Measurements from ENCODE around the gene ANKRD13A. TPM values are rescaled to one million over a fixed set of nuclear protein-coding genes. Genes with fewer than 3 reads are reported as not detected.

Gene ANKRD13A
- total and polyA plus RNA-seq, 2 of the 8 experiments (the other 6 are each of a cell fraction or from before 2014, with no cell fraction given) = 16.8 to 21.4 TPM

GRCh38 chr12:110079477-110080400 lies 80.5 kb downstream of the ANKRD13A start:
- H2BK15ac ChIP-seq (ENCODE audit: low read length) = no peak overlapping the region
- no peak overlapping the region for H2BK120ac ChIP-seq (replicated peaks; ENCODE audit: low read depth, low read length)
- H2AFZ ChIP-seq (ENCODE audit: low read length) = peak overlapping the region; percentile 98
- H4K5ac ChIP-seq (ENCODE audit: insufficient read length, low read depth, low read length) = no peak overlapping the region
- no peak overlapping the region; the same call in 1 of the 2 replicates for H4K8ac ChIP-seq (ENCODE audit: extremely low read depth, insufficient read depth, low read length)
- H4K20me1 ChIP-seq (replicated peaks in 1 of 2; ENCODE audit: control insufficient read depth in 1 of 2, insufficient read depth in 2 of 2, low read length in 2 of 2) = no peaks in the 10 kb centered on the region
- no peak for FAIRE-seq
- no peak overlapping the region for H3K27ac ChIP-seq (ENCODE audit: low read depth, low read length)
- no peak overlapping the region for H3K56ac ChIP-seq (replicated peaks; ENCODE audit: insufficient read length, low read depth, low read length)
- no peak overlapping the region for H3K4me3 ChIP-seq (ENCODE audit: extremely low read depth in 1 of 4, insufficient read depth in 2 of 4, low read depth in 3 of 4, low read length in 4 of 4)
- H3K9me3 ChIP-seq (ENCODE audit: insufficient read depth in 2 of 2, low read depth in 1 of 2, low read length in 1 of 2) = no peaks in the 10 kb centered on the region
- H3K9ac ChIP-seq (replicated peaks in 1 of 4; ENCODE audit: extremely low read depth in 1 of 4, low read depth in 3 of 4, low read length in 3 of 4) = no peak overlapping the region
- POLR2A ChIA-PET (ENCODE audit: partially characterized antibody) = interaction anchor here (0.9 kb wide), 1 partner anchor 292 kb away, joined by 3 read pairs; no protein-coding TSS in a partner anchor
- H3K4me2 ChIP-seq (ENCODE audit: insufficient read depth in 1 of 2, low read depth in 2 of 2, low read length in 2 of 2) = no peak overlapping the region
- 93% methylated on average over 24 of the region's 24 CpGs; no CpG with 5 or more reads in 1 of the 2 experiments for WGBS, 2 experiments (ENCODE audit: extremely low coverage in 1 of 2, insufficient coverage in 1 of 2, insufficient read length in 1 of 2, insufficient replicate concordance in 2 of 2, low coverage in 1 of 2, low lambda C conversion rate in 2 of 2, missing lambda C conversion rate in 1 of 2)
- no peak overlapping the region for H3K18ac ChIP-seq (ENCODE audit: extremely low read depth, low read length)
- no peak overlapping the region for H2BK20ac ChIP-seq (ENCODE audit: low read length)
- no peaks in the 10 kb centered on the region for H3K27me3 ChIP-seq (replicated peaks in 1 of 4; ENCODE audit: control insufficient read depth in 3 of 4, extremely low read depth in 1 of 4, insufficient read depth in 3 of 4, low read length in 3 of 4)
- no peaks in the 10 kb centered on the region for H3K23me2 ChIP-seq (ENCODE audit: low read depth, low read length)
- H3K36me3 ChIP-seq (ENCODE audit: control insufficient read depth in 2 of 4, insufficient read depth in 4 of 4, low read length in 3 of 4) = no peaks in the 10 kb centered on the region
- H4K91ac ChIP-seq (replicated peaks; ENCODE audit: insufficient read length, low read length) = no peak overlapping the region
- no peaks in the 10 kb centered on the region for H3K79me2 ChIP-seq (ENCODE audit: control insufficient read depth in 1 of 2, insufficient read depth in 2 of 2, low read length in 2 of 2)
- no peak overlapping the region for H3K23ac ChIP-seq (ENCODE audit: insufficient read length)
- H3K14ac ChIP-seq (ENCODE audit: insufficient read length) = no peak overlapping the region
- TF ChIP-seq, protein P1, sequence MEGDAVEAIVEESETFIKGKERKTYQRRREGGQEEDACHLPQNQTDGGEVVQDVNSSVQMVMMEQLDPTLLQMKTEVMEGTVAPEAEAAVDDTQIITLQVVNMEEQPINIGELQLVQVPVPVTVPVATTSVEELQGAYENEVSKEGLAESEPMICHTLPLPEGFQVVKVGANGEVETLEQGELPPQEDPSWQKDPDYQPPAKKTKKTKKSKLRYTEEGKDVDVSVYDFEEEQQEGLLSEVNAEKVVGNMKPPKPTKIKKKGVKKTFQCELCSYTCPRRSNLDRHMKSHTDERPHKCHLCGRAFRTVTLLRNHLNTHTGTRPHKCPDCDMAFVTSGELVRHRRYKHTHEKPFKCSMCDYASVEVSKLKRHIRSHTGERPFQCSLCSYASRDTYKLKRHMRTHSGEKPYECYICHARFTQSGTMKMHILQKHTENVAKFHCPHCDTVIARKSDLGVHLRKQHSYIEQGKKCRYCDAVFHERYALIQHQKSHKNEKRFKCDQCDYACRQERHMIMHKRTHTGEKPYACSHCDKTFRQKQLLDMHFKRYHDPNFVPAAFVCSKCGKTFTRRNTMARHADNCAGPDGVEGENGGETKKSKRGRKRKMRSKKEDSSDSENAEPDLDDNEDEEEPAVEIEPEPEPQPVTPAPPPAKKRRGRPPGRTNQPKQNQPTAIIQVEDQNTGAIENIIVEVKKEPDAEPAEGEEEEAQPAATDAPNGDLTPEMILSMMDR (IDR thresholded peaks at IDR 0.05; ENCODE audit: control extremely low read depth in 1 of 3, insufficient read depth in 1 of 3, low read depth in 1 of 3, low read length in 3 of 3) = no peak
- TF ChIP-seq NRF1 (IDR thresholded peaks at IDR 0.05; ENCODE audit: low read depth, low read length) (no peak), YY1 (IDR thresholded peaks at IDR 0.05; ENCODE audit: low read depth, low read length) (peak; percentile 75), MAX (IDR thresholded peaks at IDR 0.05) (0 out of 2 replicates have a peak, but pooled peaks have one; percentile 7), TCF12 (IDR thresholded peaks at IDR 0.05; ENCODE audit: low read depth, low read length) (no peak), SP1 (IDR thresholded peaks at IDR 0.05; ENCODE audit: low read depth, low read length) (no peak), SIX5 (IDR thresholded peaks at IDR 0.05; ENCODE audit: low read depth, low read length) (no peak)
- no peaks in the 10 kb centered on the region for H3K4me1 ChIP-seq (replicated peaks in 1 of 4; ENCODE audit: control insufficient read depth in 3 of 4, insufficient read depth in 4 of 4, low read length in 3 of 4)
- H3K79me1 ChIP-seq (ENCODE audit: low read depth, low read length) = no peaks in the 10 kb centered on the region
- H2BK5ac ChIP-seq (ENCODE audit: low read depth, low read length) = no peak overlapping the region
- no peak overlapping the region for H2BK12ac ChIP-seq (ENCODE audit: low read depth, low read length)
- no peak overlapping the region for H2AK5ac ChIP-seq (ENCODE audit: low read depth, low read length)
- no peak for DNase-seq (ENCODE audit: low read depth in 1 of 2, low spot score in 2 of 2)
- no peak overlapping the region for H3K4ac ChIP-seq (replicated peaks; ENCODE audit: insufficient read length, low read depth, low read length)
- CTCF ChIA-PET (ENCODE audit: partially characterized antibody) = interaction anchor here (0.6 to 1.9 kb wide), 4 partner anchors 13 to 232 kb away, joined by 3 to 5 read pairs (median 4); no protein-coding TSS in a partner anchor

All from H1 (cell line).